GM12878 (cell line): Measurements from ENCODE around the gene STX10. TPM values are rescaled to one million over a fixed set of nuclear protein-coding genes. Genes with fewer than 3 reads are reported as not detected.

Source experiments
- ATAC-seq: fragments of 200-7000 bp; cut with Tn5 transposase; 3 replicates; pipeline ENCODE4 v1.9.1; 2020; ENCODE audit warnings: mild to moderate bottlenecking, moderate library complexity
- BruUV-seq: library from RNA; stranded (reverse); fragments of 400-500 nt; replicated peaks from 2 replicates; lab custom pipeline; 2021; lab: Mats Ljungman, UMichigan
- CTCF ChIA-PET: fragments of 300-600 bp; sonication (Branson Sonifier 250); formaldehyde crosslinking; extraction: SDS; loops from one replicate; lab custom pipeline; 2021; ENCODE audit warnings: inconsistent platforms; lab: Yijun Ruan, JAX
- POLR2A ChIA-PET: fragments of 350-600 bp; formaldehyde crosslinking; extraction: SDS; loops from one replicate; lab custom pipeline; 2021; ENCODE audit warnings: inconsistent platforms; lab: Charles Lee
- RAD21 ChIA-PET: fragments of 300-600 bp; sonication (Branson Sonifier 250); formaldehyde crosslinking; loops from one replicate; lab custom pipeline; 2023; ENCODE audit warnings: antibody characterized with exemption; ENCODE audit not compliant: unreplicated experiment; lab: Charles Lee
- SMC1A ChIA-PET: fragments of 300-600 bp; sonication (Branson Sonifier 250); formaldehyde crosslinking; loops from one replicate; lab custom pipeline; 2023; ENCODE audit not compliant: unreplicated experiment, uncharacterized antibody; lab: Charles Lee
- DNase-seq: peaks from one replicate; pipeline ENCODE4 v3.0.0-alpha.2; 2011; ENCODE audit warnings: low read depth, low spot score
- FAIRE-seq: peaks from 3 replicates; lab custom pipeline; 2011; peaks lifted over from hg19 to GRCh38; lab: Jason Lieb, UNC
- H2AFZ ChIP-seq: 2 replicates; pipeline ENCODE4 v1.6.0; 2011; ENCODE audit warnings: low read depth, low read length, control low read depth; ENCODE audit not compliant: control insufficient read depth
- H3K27ac ChIP-seq: 2 replicates; pipeline ENCODE4 v1.5.1; 2011; ENCODE audit warnings: control low read depth; ENCODE audit not compliant: control insufficient read depth, insufficient read depth
- H3K27me3 ChIP-seq, 2 experiments: replicated peaks in 1 of 2; 2 replicates each; pipeline versions ENCODE4 v1.6.0 to v1.6.1; 2011; ENCODE audit warnings: low read length in 1 of 2; ENCODE audit not compliant: control insufficient read depth in 2 of 2, insufficient read depth in 2 of 2
- H3K36me3 ChIP-seq, 2 experiments: 2 replicates each; pipeline ENCODE4 v1.5.1; 2011; ENCODE audit warnings: low read length in 1 of 2; ENCODE audit not compliant: control insufficient read depth in 2 of 2, insufficient read depth in 2 of 2
- H3K4me1 ChIP-seq: 2 replicates; pipeline ENCODE4 v1.6.1; 2011; ENCODE audit warnings: mild to moderate bottlenecking, low read length, moderate library complexity, mixed read lengths; ENCODE audit not compliant: control insufficient read depth, insufficient read depth
- H3K4me2 ChIP-seq: 2 replicates; pipeline ENCODE4 v1.6.0; 2011; ENCODE audit warnings: control low read depth; ENCODE audit not compliant: control insufficient read depth, insufficient read depth
- H3K4me3 ChIP-seq: fragments of 200-600 bp; sonication (generic); 2 replicates; pipeline ENCODE4 v1.5.1; 2016
- H3K79me2 ChIP-seq: 2 replicates; pipeline ENCODE4 v1.6.0; 2011; ENCODE audit warnings: low read length; ENCODE audit not compliant: control insufficient read depth, insufficient read depth
- H3K9ac ChIP-seq: 2 replicates; pipeline ENCODE4 v1.8.0; 2011; ENCODE audit warnings: low read length, control low read depth, mixed read lengths; ENCODE audit not compliant: control insufficient read depth, insufficient read depth
- H3K9me3 ChIP-seq: replicated peaks from 3 replicates; pipeline ENCODE4 v1.5.1; 2011; ENCODE audit warnings: mild to moderate bottlenecking, low read length; ENCODE audit not compliant: control insufficient read depth, insufficient read depth
- H4K20me1 ChIP-seq: 2 replicates; pipeline ENCODE4 v1.6.0; 2011; ENCODE audit not compliant: control insufficient read depth, insufficient read depth
- RBBP5 ChIP-seq: fragments of 200-600 bp; sonication (generic); conservative IDR thresholded peaks from 2 replicates; pipeline ENCODE4 v1.6.1; 2016
- ZNF592 ChIP-seq: fragments of 450-650 bp; IDR thresholded peaks from 2 replicates; pipeline ENCODE4 v1.6.1; 2017; ENCODE audit warnings: mild to moderate bottlenecking, moderate library complexity
- ZNF622 ChIP-seq: fragments of 450-650 bp; IDR thresholded peaks from 2 replicates; pipeline ENCODE4 v1.6.1; 2017; ENCODE audit warnings: mild to moderate bottlenecking, inconsistent platforms
- WGBS: methylation state at CpG from one replicate; pipeline ENCODE4 v1.1.6; 2016; ENCODE audit warnings: low lambda C conversion rate; ENCODE audit not compliant: insufficient replicate concordance, insufficient coverage; ENCODE audit errors: missing lambda C conversion rate; 5-methylcytosine and 5-hydroxymethylcytosine counted together
- in situ Hi-C: fragments of 300-500 bp; cut with MboI; formaldehyde crosslinking; loops from 9 replicates; pipeline ENCODE4 v1.14.3; 2018; ENCODE audit warnings: mixed read lengths
- intact Hi-C: fragments of 100-400 bp; cut with micrococcal nuclease; formaldehyde crosslinking; loops from one replicate; pipeline ENCODE4 v1.14.2; 2022; ENCODE audit not compliant: unreplicated experiment
- polyA plus RNA-seq, 11 experiments: library from polyadenylated mRNA; depleted of rRNA in 4 of 11; unstranded in 6 of 11; stranded (reverse) in 5 of 11; fragments of >200 nt; fragmentation: Nextera tagmentation in 4 of 11; fragmentation: Illumina TruSeq in 1 of 11; extraction: Ambion mirVana in 4 of 11; extraction: Trizol in 1 of 11; gene quantifications; 1 replicate in 1 of 11; 2 replicates in 10 of 11; pipeline versions ENCODE4 v1.2.1 to v1.2.3, GENCODE V29; 2011 to 2016; ENCODE audit warnings: inconsistent platforms in 2 of 11, missing spikeins in 2 of 11, low read depth in 1 of 11
- total RNA-seq, 4 experiments: library from RNA; depleted of rRNA in 3 of 4; stranded (reverse); fragments of >200 nt in 3 of 4; fragmentation: Illumina TruSeq in 1 of 4; extraction: Trizol in 1 of 4; gene quantifications; 2 replicates each; pipeline versions ENCODE4 v1.2.1 to v1.2.3, GENCODE V29; 2013 to 2021

The STX10 gene
- total and polyA plus RNA-seq, 10 of the 15 experiments (the other 5 are each of a cell fraction or from before 2014, with no cell fraction given) = 0.56 to 76.1 (median 47.6) TPM

- DNase-seq (no peak), FAIRE-seq (no peak), ATAC-seq (no peak)
- H3K9ac ChIP-seq = no peak overlapping the region
- ChIA-PET CTCF (no interaction called here), RAD21 (no interaction called here)
- no peak overlapping the region for H3K4me3 ChIP-seq
- no TSS peak for BruUV-seq
- no peaks in the 10 kb centered on the region for H3K27me3 ChIP-seq
- H3K4me1 ChIP-seq = no peaks in the 10 kb centered on the region
- H3K36me3 ChIP-seq = peaks cover 11 to 32% of the 10 kb centered on the region in 2 experiments
- H3K4me2 ChIP-seq = no peak overlapping the region
- H3K27ac ChIP-seq = no peak overlapping the region
- 95% methylated on average over 28 of the region's 28 CpGs for WGBS
- in situ Hi-C loops = no loop called here
- no peak overlapping the region for H2AFZ ChIP-seq
- H3K79me2 ChIP-seq = no peaks in the 10 kb centered on the region; the same call in 1 of the 2 replicates
- TF ChIP-seq ZNF592 (no peak), ZNF622 (no peak), RBBP5 (no peak)
- TF ChIP-seq, all 136 proteins: peak for 0
- ChIA-PET SMC1A (no interaction called here), POLR2A (no interaction called here)
- intact Hi-C loops = no loop called here
- Histone ChIP-seq H4K20me1 (no peaks in the 10 kb centered on the region; the same call in 1 of the 2 replicates), H3K9me3 (no peaks in the 10 kb centered on the region)
These were observed 12.8 kb downstream of the STX10 start for GRCh38 chr19:13137290-13137794.
